ENCODE data around the gene C4orf50.

Gene C4orf50

DNA sequence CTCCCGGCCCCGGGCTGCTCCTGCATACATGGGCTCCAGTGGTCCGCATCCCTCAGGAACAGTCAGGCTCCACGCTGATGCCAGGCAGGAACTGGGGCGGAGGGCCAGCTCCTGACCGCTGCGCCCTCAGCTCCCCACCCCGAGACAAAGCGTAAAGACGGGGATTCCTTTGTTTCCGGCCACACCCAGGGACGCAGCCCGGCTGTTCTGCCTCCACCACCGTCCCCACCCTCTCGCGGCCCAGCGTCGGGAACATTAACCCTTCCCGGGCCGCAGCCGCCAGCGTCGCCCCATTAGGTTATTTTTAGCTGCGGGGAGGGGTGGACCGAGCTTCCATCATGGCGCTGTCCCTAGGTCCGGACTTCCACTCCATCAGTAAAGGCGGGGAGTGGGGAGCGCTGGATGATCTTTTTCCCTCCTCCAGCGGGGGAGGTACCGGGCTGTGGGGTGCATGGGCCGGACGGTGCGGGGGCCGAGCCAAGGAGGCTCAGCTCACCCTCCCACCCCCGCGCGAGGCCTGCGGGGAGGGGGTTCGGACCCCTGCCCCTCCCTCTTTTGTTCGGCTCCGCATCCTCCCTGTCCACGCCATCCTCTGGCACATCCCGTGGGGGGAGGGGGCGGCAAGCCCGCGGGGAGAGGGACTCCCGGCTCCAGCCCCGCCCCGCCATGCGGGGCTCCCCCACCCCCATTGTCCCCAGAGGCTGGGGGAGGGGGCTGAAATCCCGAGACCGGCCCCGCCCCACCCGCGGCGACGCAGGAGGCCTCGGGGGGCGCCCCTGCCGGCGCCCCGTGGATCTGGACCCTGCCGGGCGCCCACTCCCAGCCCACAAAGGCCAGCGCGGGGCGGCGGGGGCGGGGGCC lies 130.6 kb downstream of the C4orf50 start:
- no peak overlapping the region for H2BK120ac ChIP-seq (ENCODE audit: low read depth, low read length)
- H3K23ac ChIP-seq (ENCODE audit: low read length), result peak overlapping the region; percentile 85
- DNase-seq, result peak; percentile 57
- no CpG with 5 or more reads among the region's 70 CpGs for WGBS (ENCODE audit: extremely low coverage, insufficient coverage, low lambda C conversion rate)
- H3K4me2 ChIP-seq (ENCODE audit: low read length), result peak overlapping the region; percentile 89
- peak overlapping the region; percentile 72 for H3K18ac ChIP-seq (ENCODE audit: low read length)
- peaks cover 7% of the 10 kb centered on the region for H3K4me1 ChIP-seq (ENCODE audit: control insufficient read depth, low read depth, low read length)
- peaks cover 31% of the 10 kb centered on the region for H3K79me1 ChIP-seq (ENCODE audit: low read length)
- H2BK15ac ChIP-seq (replicated peaks; ENCODE audit: low read depth), result no peak overlapping the region
- peak overlapping the region; percentile 42 for H3K27ac ChIP-seq (ENCODE audit: low read depth, low read length)
- H3K27me3 ChIP-seq (ENCODE audit: insufficient read depth, low read length, poor library complexity), result peaks cover 15% of the 10 kb centered on the region
- peak overlapping the region; percentile 83 for H3K4ac ChIP-seq (ENCODE audit: low read depth, low read length)
- peak overlapping the region; percentile 91 for H3K56ac ChIP-seq (ENCODE audit: low read length)
- H3K79me2 ChIP-seq (ENCODE audit: control insufficient read depth, insufficient read depth, low read length), result peaks cover 41% of the 10 kb centered on the region
- no peak overlapping the region for H2AK5ac ChIP-seq (ENCODE audit: low read length)
- H2BK5ac ChIP-seq (ENCODE audit: low read length), result peak overlapping the region; percentile 2
- H3K9ac ChIP-seq (ENCODE audit: low read length), result peak overlapping the region; percentile 82
- no peaks in the 10 kb centered on the region for H3K36me3 ChIP-seq (ENCODE audit: control insufficient read depth, insufficient read depth, low read length)
- H3K4me3 ChIP-seq (ENCODE audit: low read length), result peak overlapping the region; percentile 56
- H4K8ac ChIP-seq (ENCODE audit: low read depth, low read length), result no peak overlapping the region
- H4K5ac ChIP-seq (ENCODE audit: low read length), result no peak overlapping the region

- no peak overlapping the region for H2BK15ac ChIP-seq (replicated peaks; ENCODE audit: low read depth)
- no peak overlapping the region for H2AK5ac ChIP-seq (ENCODE audit: low read length)
- H3K36me3 ChIP-seq (ENCODE audit: control insufficient read depth, insufficient read depth, low read length), result no peaks in the 10 kb centered on the region
- H3K4ac ChIP-seq (ENCODE audit: low read depth, low read length), result no peak overlapping the region
- no peak overlapping the region for H3K23ac ChIP-seq (ENCODE audit: low read length)
- no peak overlapping the region for H2BK120ac ChIP-seq (ENCODE audit: low read depth, low read length)
- no peak overlapping the region for H4K8ac ChIP-seq (ENCODE audit: low read depth, low read length)
- no peak overlapping the region for H2BK5ac ChIP-seq (ENCODE audit: low read length)
- peaks cover 7% of the 10 kb centered on the region for H3K4me1 ChIP-seq (ENCODE audit: control insufficient read depth, low read depth, low read length)
- peaks cover 8% of the 10 kb centered on the region for H3K27me3 ChIP-seq (ENCODE audit: insufficient read depth, low read length, poor library complexity)
- no peak overlapping the region for H4K5ac ChIP-seq (ENCODE audit: low read length)
- peaks cover 46% of the 10 kb centered on the region for H3K79me2 ChIP-seq (ENCODE audit: control insufficient read depth, insufficient read depth, low read length)
- H3K9ac ChIP-seq (ENCODE audit: low read length), result peak overlapping the region; percentile 82
- peaks cover 35% of the 10 kb centered on the region for H3K79me1 ChIP-seq (ENCODE audit: low read length)
- H3K4me3 ChIP-seq (ENCODE audit: low read length), result peak overlapping the region; percentile 56
- peak overlapping the region; percentile 91 for H3K56ac ChIP-seq (ENCODE audit: low read length)
- peak overlapping the region; percentile 89 for H3K4me2 ChIP-seq (ENCODE audit: low read length)
- no peak for DNase-seq
- H3K27ac ChIP-seq (ENCODE audit: low read depth, low read length), result no peak overlapping the region
- H3K18ac ChIP-seq (ENCODE audit: low read length), result no peak overlapping the region
- WGBS (ENCODE audit: extremely low coverage, insufficient coverage, low lambda C conversion rate), result no CpG with 5 or more reads among the region's 8 CpGs
Observed at GRCh38 chr4:5887011-5887360, 131.2 kb downstream of the C4orf50 start.

GRCh38 chr4:5885733-5886132 lies 132.5 kb downstream of the C4orf50 start:
- no peak overlapping the region for H2BK15ac ChIP-seq (replicated peaks; ENCODE audit: low read depth)
- H3K27ac ChIP-seq (ENCODE audit: low read depth, low read length), result no peak overlapping the region
- no peaks in the 10 kb centered on the region for H3K27me3 ChIP-seq (ENCODE audit: insufficient read depth, low read length, poor library complexity)
- no peak overlapping the region for H3K9ac ChIP-seq (ENCODE audit: low read length)
- no peak overlapping the region for H3K18ac ChIP-seq (ENCODE audit: low read length)
- H2BK5ac ChIP-seq (ENCODE audit: low read length), result no peak overlapping the region
- peaks cover 7% of the 10 kb centered on the region for H3K4me1 ChIP-seq (ENCODE audit: control insufficient read depth, low read depth, low read length)
- H3K79me2 ChIP-seq (ENCODE audit: control insufficient read depth, insufficient read depth, low read length), result peaks cover 58% of the 10 kb centered on the region
- no peak overlapping the region for H2AK5ac ChIP-seq (ENCODE audit: low read length)
- WGBS (ENCODE audit: extremely low coverage, insufficient coverage, low lambda C conversion rate), result no CpG with 5 or more reads among the region's 3 CpGs
- H3K4me2 ChIP-seq (ENCODE audit: low read length), result no peak overlapping the region
- peaks cover 44% of the 10 kb centered on the region for H3K79me1 ChIP-seq (ENCODE audit: low read length)
- H4K8ac ChIP-seq (ENCODE audit: low read depth, low read length), result no peak overlapping the region
- H3K23ac ChIP-seq (ENCODE audit: low read length), result peak overlapping the region; percentile 67
- H3K4ac ChIP-seq (ENCODE audit: low read depth, low read length), result no peak overlapping the region
- peak overlapping the region; percentile 17 for H3K56ac ChIP-seq (ENCODE audit: low read length)
- H3K36me3 ChIP-seq (ENCODE audit: control insufficient read depth, insufficient read depth, low read length), result no peaks in the 10 kb centered on the region
- no peak overlapping the region for H3K4me3 ChIP-seq (ENCODE audit: low read length)
- no peak overlapping the region for H4K5ac ChIP-seq (ENCODE audit: low read length)
- DNase-seq, result no peak
- H2BK120ac ChIP-seq (ENCODE audit: low read depth, low read length), result no peak overlapping the region

- H2AK5ac ChIP-seq (ENCODE audit: low read length), result no peak overlapping the region
- WGBS (ENCODE audit: extremely low coverage, insufficient coverage, low lambda C conversion rate), result no CpG with 5 or more reads among the region's 7 CpGs
- peaks cover 66% of the 10 kb centered on the region for H3K79me2 ChIP-seq (ENCODE audit: control insufficient read depth, insufficient read depth, low read length)
- no peaks in the 10 kb centered on the region for H3K27me3 ChIP-seq (ENCODE audit: insufficient read depth, low read length, poor library complexity)
- no peak overlapping the region for H4K8ac ChIP-seq (ENCODE audit: low read depth, low read length)
- H3K79me1 ChIP-seq (ENCODE audit: low read length), result peaks cover 52% of the 10 kb centered on the region
- H2BK5ac ChIP-seq (ENCODE audit: low read length), result no peak overlapping the region
- no peak overlapping the region for H3K9ac ChIP-seq (ENCODE audit: low read length)
- H4K5ac ChIP-seq (ENCODE audit: low read length), result no peak overlapping the region
- no peak overlapping the region for H3K18ac ChIP-seq (ENCODE audit: low read length)
- no peaks in the 10 kb centered on the region for H3K36me3 ChIP-seq (ENCODE audit: control insufficient read depth, insufficient read depth, low read length)
- H3K23ac ChIP-seq (ENCODE audit: low read length), result no peak overlapping the region
- DNase-seq, result no peak
- peaks cover 4% of the 10 kb centered on the region for H3K4me1 ChIP-seq (ENCODE audit: control insufficient read depth, low read depth, low read length)
- no peak overlapping the region for H2BK120ac ChIP-seq (ENCODE audit: low read depth, low read length)
- H3K27ac ChIP-seq (ENCODE audit: low read depth, low read length), result no peak overlapping the region
- H3K4ac ChIP-seq (ENCODE audit: low read depth, low read length), result no peak overlapping the region
- H3K4me3 ChIP-seq (ENCODE audit: low read length), result no peak overlapping the region
- H2BK15ac ChIP-seq (replicated peaks; ENCODE audit: low read depth), result no peak overlapping the region
- H3K56ac ChIP-seq (ENCODE audit: low read length), result no peak overlapping the region
- H3K4me2 ChIP-seq (ENCODE audit: low read length), result no peak overlapping the region
Observed at GRCh38 chr4:5884796-5885195, 133.4 kb downstream of the C4orf50 start.

DNA sequence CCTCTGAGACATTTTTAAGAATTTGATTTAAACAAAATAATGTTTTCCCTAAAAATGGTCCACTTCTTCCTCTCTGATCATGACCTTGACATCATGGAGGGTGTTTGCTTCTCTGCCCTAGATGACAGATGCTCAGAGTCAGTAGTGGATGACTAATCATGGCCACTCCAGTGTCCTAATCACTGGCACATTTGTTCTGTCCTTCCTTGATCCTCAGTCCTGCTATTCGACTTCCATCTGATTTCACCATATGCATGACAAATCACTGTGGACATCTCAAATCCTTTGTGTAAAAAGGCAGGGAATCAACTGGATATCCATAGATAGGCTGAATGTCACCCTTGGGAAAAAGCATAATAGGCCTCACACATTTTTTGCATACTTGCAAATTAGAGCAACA lies 134.3 kb downstream of the C4orf50 start:
- Histone ChIP-seq H3K27ac (ENCODE audit: low read depth, low read length) (no peak overlapping the region), H3K4me3 (ENCODE audit: low read length) (no peak overlapping the region), H2BK120ac (ENCODE audit: low read depth, low read length) (no peak overlapping the region), H3K23ac (ENCODE audit: low read length) (no peak overlapping the region), H3K9ac (ENCODE audit: low read length) (no peak overlapping the region), H3K36me3 (ENCODE audit: control insufficient read depth, insufficient read depth, low read length) (no peaks in the 10 kb centered on the region), H3K56ac (ENCODE audit: low read length) (no peak overlapping the region), H2AK5ac (ENCODE audit: low read length) (no peak overlapping the region), H3K18ac (ENCODE audit: low read length) (no peak overlapping the region), H3K79me1 (ENCODE audit: low read length) (peaks cover 57% of the 10 kb centered on the region), H3K27me3 (ENCODE audit: insufficient read depth, low read length, poor library complexity) (no peaks in the 10 kb centered on the region), H3K79me2 (ENCODE audit: control insufficient read depth, insufficient read depth, low read length) (peaks cover 70% of the 10 kb centered on the region), H2BK15ac (replicated peaks; ENCODE audit: low read depth) (no peak overlapping the region), H2BK5ac (ENCODE audit: low read length) (no peak overlapping the region), H4K5ac (ENCODE audit: low read length) (no peak overlapping the region), H3K4ac (ENCODE audit: low read depth, low read length) (no peak overlapping the region), H3K4me1 (ENCODE audit: control insufficient read depth, low read depth, low read length) (peaks cover 2% of the 10 kb centered on the region), H3K4me2 (ENCODE audit: low read length) (no peak overlapping the region), H4K8ac (ENCODE audit: low read depth, low read length) (no peak overlapping the region)
- WGBS (ENCODE audit: extremely low coverage, insufficient coverage, low lambda C conversion rate), result no CpG with 5 or more reads among the region's 1 CpG
- no peak for DNase-seq

Data from mesendoderm (in vitro differentiated cells).